ENCODE data around the gene CABP4. TPM values are rescaled to one million over a fixed set of nuclear protein-coding genes. Genes with fewer than 3 reads are reported as not detected.
A peak's percentile ranks its signal among the peaks of the same experiment; 100 is the strongest.

Gene CABP4
- total RNA-seq, 4 donors from 2014 or later: 0.19 to 0.55 (median 0.30) TPM

GRCh38 chr11:67508486-67509121 lies 53.5 kb downstream of the CABP4 start:
- DNase-seq (peak; percentile 94 to 96), ATAC-seq (peak; percentile 75 to 76)
- H3K27me3 ChIP-seq: peaks cover 0 to 12% (median 0%) of the 10 kb centered on the region in 3 donors
- H3K4me3 ChIP-seq: peak overlapping the region; percentile 77 to 87 (median 85)
- no peak for TF ChIP-seq CTCF (IDR thresholded peaks at IDR 0.05 in 4 of 5, conservative IDR thresholded peaks at IDR 0.05 in 1 of 5)
- no peak for TF ChIP-seq POLR2A (IDR thresholded peaks at IDR 0.05)
- H3K27ac ChIP-seq: peak overlapping the region; percentile 94 to 99 (median 96)
- intact Hi-C loops (cut with DNase I; ENCODE audit: low total_unique reads): loop anchor here (1.0 kb wide), 2 partner anchors 39 to 155 kb away; partner anchors contain the start of genes POLD4 and TMEM134
- no peaks in the 10 kb centered on the region for H3K9me3 ChIP-seq
- H3K36me3 ChIP-seq: no peaks in the 10 kb centered on the region
- H3K4me1 ChIP-seq: peaks cover 26 to 32% of the 10 kb centered on the region in 2 donors
- in situ Hi-C loops (cut with MboI; ENCODE audit: low sequenced_read_pairs in 4 of 4): loop anchor here in 3 of 4 donors (10.0 kb wide), 1 partner anchor 114 kb away; the partner anchor contains the start of gene RAD9A (in 3 of the 3)

- in situ Hi-C loops (cut with MboI; ENCODE audit: low sequenced_read_pairs in 4 of 4) (no loop called here), intact Hi-C loops (cut with DNase I; ENCODE audit: low total_unique reads) (no loop called here)
- TF ChIP-seq CTCF (IDR thresholded peaks at IDR 0.05 in 4 of 5, conservative IDR thresholded peaks at IDR 0.05 in 1 of 5): no peak
- TF ChIP-seq POLR2A (IDR thresholded peaks at IDR 0.05): no peak
- no peaks in the 10 kb centered on the region for H3K36me3 ChIP-seq
- ATAC-seq: no peak
- H3K4me3 ChIP-seq: no peak overlapping the region
- DNase-seq: no peak
- H3K27ac ChIP-seq: no peak overlapping the region
- no peaks in the 10 kb centered on the region for H3K9me3 ChIP-seq
- peaks cover 23 to 25% of the 10 kb centered on the region in 2 donors for H3K4me1 ChIP-seq
- H3K27me3 ChIP-seq: peaks cover 0 to 4% (median 0%) of the 10 kb centered on the region in 3 donors
Measured at GRCh38 chr11:67510023-67510345, 54.8 kb downstream of the CABP4 start.

Small RNA genes within 50 kb of the gene (microRNA-seq; reads per million reads assigned to microRNA genes)
- gene MIR6752 (ENCODE audit: borderline replicate concordance in 2 of 2): 0 reads per million in 2 donors

Other genes with a start within 250 kb of the CABP4 start
- 10 to 100 TPM; 40.2 to 79.8 (median 68.4) TPM for gene GRK2, start 188.9 kb upstream of the CABP4 start, total RNA-seq
- 10 to 100 TPM in 1 of 4 donors, 1 to 10 TPM in 3; 5.8 to 10.6 (median 9.7) TPM for gene ANKRD13D, start 166.1 kb upstream of the CABP4 start, total RNA-seq
- gene SSH3, start 151.8 kb upstream of the CABP4 start, total RNA-seq: 10 to 100 TPM in 2 of 4 donors, 1 to 10 TPM in 2; 7.9 to 16.3 (median 11.9) TPM
- 100 to 1,000 TPM in 2 of 4 donors, 10 to 100 TPM in 2; 57.4 to 115 (median 87.9) TPM for gene POLD4, start 101.8 kb upstream of the CABP4 start, total RNA-seq
- gene CLCF1, start 81.8 kb upstream of the CABP4 start, total RNA-seq: 1 to 10 TPM in 2 of 4 donors, under 1 TPM in 2; 0.24 to 2.7 (median 0.91) TPM
- gene RAD9A, start 63.4 kb upstream of the CABP4 start, total RNA-seq: 10 to 100 TPM in 2 of 4 donors, 1 to 10 TPM in 2; 5.2 to 14.7 (median 7.7) TPM
- gene PPP1CA, start 53.5 kb upstream of the CABP4 start, total RNA-seq: 100 to 1,000 TPM in 3 of 4 donors, 10 to 100 TPM in 1; 78.4 to 193 (median 124) TPM
- under 1 TPM in 3 of 4 donors, not detected in 1; 0.44 to 0.78 (median 0.56) TPM for gene TBC1D10C, start 51.3 kb upstream of the CABP4 start, total RNA-seq
- gene CARNS1, start 39.7 kb upstream of the CABP4 start, total RNA-seq: 10 to 100 TPM in 1 of 4 donors, 1 to 10 TPM in 3; 2.5 to 11.0 (median 4.9) TPM
- 10 to 100 TPM; 38.0 to 74.1 (median 39.4) TPM for gene RPS6KB2, start 26.9 kb upstream of the CABP4 start, total RNA-seq
- gene PTPRCAP, start 17.7 kb upstream of the CABP4 start, total RNA-seq: 1 to 10 TPM in 3 of 4 donors, under 1 TPM in 1; 0.47 to 1.5 (median 1.3) TPM
- gene CORO1B, start 11.9 kb upstream of the CABP4 start, total RNA-seq: 10 to 100 TPM in 3 of 4 donors, 1 to 10 TPM in 1; 4.9 to 14.8 (median 12.5) TPM
- not detected for gene GPR152, start 2.6 kb upstream of the CABP4 start, total RNA-seq
- 100 to 1,000 TPM in 2 of 4 donors, 10 to 100 TPM in 2; 79.8 to 155 (median 108) TPM for gene TMEM134, start 13.9 kb downstream of the CABP4 start, total RNA-seq
- 10 to 100 TPM; 33.0 to 60.8 (median 48.8) TPM for gene AIP, start 27.7 kb downstream of the CABP4 start, total RNA-seq
- gene PITPNM1, start 50.0 kb downstream of the CABP4 start, total RNA-seq: 10 to 100 TPM in 1 of 4 donors, 1 to 10 TPM in 3; 4.0 to 12.2 (median 7.7) TPM
- gene CDK2AP2, start 52.8 kb downstream of the CABP4 start, total RNA-seq: 10 to 100 TPM; 24.1 to 47.5 (median 37.3) TPM
- gene CABP2, start 68.1 kb downstream of the CABP4 start, total RNA-seq: not detected
- 100 to 1,000 TPM; 316 to 866 (median 549) TPM for gene GSTP1, start 128.5 kb downstream of the CABP4 start, total RNA-seq
- 100 to 1,000 TPM; 306 to 608 (median 365) TPM for gene NDUFV1, start 151.6 kb downstream of the CABP4 start, total RNA-seq
- 10 to 100 TPM; 23.3 to 42.4 (median 36.2) TPM for gene NUDT8, start 174.6 kb downstream of the CABP4 start, total RNA-seq
- not detected for gene TBX10, start 184.4 kb downstream of the CABP4 start, total RNA-seq
- gene ACY3, start 195.4 kb downstream of the CABP4 start, total RNA-seq: not detected
- not detected for gene ALDH3B2, start 219.3 kb downstream of the CABP4 start, total RNA-seq